Activated T-cell treated with anti-CD3 and anti-CD28 coated beads for 24 hours (primary cell): Measurements from ENCODE around the gene DBF4B.
"Not testable (repeated sequence)": the region's sequence is repeated elsewhere in the genome, so short reads cannot be mapped to it uniquely, and the experiment has no call there.

Experiments
- DNase-seq: peaks from one replicate; pipeline ENCODE4 v3.0.0-alpha.2; 2020; ENCODE audit warnings: low read depth

The DBF4B gene

DNA sequence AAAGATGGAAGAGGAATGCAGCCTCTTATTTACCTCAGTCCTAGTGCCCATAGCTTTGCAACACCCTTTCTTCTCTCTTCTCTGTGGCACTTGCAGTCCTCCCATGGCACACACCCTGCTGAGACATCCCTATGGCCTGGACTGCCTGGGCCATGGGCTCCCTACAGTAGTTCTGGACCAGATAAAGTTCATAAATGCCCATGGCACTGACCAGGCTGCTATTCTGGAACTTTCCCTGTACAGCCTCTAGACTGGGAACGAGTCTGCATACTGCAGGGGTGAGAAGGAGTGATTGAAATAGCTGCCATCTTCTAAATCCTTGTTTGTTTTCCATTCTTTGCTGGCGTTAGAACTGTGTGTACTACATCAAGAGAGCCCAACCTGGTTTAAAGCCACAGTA is 25.8 kb downstream of the DBF4B start:
- DNase-seq = no peak

DNA sequence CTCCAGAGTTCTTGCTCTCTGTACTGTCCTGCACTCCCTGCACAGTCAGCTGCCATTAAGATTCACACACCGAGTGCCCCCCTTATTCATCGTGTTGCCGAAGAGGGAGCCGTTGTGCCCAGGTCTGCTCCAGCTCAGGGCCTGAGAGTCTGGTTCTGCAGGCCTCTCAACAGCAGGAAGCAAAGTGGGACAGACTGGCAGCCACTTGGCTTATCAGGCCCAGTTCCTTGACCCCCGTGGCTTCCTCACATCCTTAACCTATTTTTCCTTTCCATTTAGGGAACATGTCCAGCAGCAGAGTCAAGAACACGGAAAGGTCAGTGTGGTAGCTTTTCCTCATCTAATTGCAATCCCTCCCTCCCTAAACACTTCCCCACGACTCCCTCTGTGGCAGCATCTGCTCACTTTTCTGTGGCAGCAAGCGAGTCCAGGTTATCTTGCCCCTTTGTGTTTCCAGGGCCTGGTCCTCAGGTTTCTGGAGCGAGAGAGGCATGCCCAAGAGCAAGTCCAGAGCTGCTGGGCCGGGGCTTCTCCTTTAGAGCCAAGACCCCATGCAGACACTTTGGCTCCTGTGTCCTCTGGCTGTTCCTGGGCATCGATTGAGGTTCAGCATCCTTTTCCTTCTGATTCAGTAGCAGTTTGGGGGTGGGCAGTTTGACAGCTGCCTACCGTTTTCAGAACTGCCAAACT is 28.2 kb downstream of the DBF4B start:
- DNase-seq = no peak

DNA sequence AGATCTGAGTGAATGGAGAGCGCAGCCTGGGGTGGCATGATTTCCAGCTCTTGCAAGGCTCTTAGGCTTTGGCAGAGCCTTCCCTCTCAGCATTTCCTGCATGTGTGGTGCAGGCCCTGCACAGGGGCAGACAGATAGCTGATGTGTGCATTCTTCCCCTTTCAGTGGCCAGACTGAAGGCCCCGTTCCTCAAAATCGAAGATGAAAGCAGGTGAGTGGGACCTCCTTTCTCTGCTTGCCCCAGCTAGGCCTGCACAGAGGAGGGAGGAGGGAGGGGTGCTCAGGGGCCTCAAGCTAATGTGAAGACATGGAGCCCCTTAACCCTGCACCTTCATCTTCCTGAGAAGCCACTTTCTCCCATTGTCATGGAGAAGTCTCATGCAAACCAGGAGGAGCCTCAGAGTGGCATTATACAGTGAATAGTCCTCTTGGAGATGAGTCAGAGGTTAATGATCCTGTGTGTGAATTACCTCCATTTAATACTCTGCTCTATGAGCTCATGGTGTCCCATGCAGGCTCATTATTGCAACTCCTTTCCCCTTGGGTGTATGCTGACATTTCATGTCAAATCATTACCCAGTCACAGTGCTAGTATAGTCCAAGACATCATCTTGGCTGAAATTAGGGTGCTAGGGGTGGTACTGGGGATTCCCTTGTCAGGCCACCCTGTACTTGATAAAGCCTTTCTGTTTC is 29.9 kb downstream of the DBF4B start:
- DNase-seq = no peak

DNA sequence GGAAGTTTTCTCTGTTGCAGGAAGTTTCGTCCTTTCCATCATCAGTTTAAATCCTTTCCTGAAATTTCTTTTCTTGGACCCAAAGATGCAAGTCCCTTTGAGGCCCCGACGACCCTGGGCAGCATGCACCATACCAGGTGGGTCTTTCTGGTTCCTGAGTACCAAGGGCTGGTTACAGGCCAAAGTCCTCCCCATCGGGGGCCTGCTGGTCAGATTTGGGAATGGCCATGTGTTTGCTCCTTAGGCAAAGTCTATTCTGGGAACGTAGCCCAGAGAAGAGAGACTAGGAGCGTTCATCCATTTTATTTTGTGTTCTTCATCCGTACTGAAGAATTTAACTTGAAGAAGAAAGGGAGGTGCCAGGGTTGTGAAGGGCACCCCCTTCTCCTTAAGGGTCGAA is 32.9 kb downstream of the DBF4B start:
- DNase-seq = no peak

DNA sequence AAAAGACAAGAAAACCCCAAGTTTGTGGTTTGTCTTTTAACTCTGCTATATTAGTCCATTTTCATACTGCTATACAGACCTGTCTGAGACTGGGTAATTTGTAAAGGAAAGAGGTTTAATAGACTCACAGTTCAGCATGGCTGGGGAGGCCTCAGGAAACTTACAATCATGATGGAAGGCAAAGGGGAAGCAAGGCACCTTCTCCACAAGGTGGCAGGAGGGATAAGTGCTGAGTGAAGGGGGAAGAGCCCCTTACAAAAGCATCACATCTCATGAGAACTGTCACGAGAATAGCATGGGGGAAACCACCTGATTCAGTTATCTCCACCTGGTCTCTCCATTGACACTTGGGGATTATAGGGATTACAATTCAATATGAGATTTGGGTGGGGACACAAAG is 36.8 kb downstream of the DBF4B start:
- DNase-seq = no peak

DNA sequence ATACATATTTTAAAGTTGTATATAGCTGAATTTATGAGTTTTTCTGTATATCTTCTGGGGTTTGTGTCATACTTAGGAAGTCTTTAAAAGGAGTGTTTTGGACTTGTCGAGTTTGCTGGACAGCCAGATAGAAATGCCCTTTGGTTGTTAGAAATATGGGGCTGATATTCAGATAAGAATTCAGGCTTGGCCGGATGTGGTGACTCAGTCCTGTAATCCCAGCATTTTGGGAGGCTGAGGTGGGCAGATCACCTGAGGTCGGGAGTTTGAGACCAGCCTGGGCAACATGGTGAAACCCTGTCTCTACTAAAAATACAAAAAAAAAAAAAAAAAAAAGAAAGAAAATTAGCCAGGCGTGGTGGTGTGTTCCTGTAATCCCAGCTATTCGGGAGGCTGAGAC is 37.3 kb downstream of the DBF4B start:
- not testable (repeated sequence) for DNase-seq

DNA sequence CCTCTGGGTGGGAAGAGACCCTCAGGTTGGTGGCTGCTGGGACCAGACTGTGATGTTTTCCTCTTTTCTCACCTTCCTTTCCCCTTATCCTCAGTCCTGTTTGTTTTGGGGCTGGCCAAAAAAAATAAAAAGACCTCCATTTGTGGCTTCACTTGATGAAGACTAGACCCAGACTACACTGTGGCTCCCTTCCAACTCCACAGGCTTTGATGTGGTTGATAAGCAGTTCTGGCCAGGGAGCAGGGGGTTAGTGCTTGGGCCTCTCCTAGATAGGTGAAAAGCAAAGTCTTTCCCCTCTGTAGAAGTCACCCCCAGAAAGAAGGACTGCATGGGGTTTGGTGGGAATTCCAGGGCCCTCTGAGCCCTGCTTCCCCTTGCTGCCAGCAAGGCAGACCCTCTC is 39.1 kb downstream of the DBF4B start:
- DNase-seq = no peak

DNA sequence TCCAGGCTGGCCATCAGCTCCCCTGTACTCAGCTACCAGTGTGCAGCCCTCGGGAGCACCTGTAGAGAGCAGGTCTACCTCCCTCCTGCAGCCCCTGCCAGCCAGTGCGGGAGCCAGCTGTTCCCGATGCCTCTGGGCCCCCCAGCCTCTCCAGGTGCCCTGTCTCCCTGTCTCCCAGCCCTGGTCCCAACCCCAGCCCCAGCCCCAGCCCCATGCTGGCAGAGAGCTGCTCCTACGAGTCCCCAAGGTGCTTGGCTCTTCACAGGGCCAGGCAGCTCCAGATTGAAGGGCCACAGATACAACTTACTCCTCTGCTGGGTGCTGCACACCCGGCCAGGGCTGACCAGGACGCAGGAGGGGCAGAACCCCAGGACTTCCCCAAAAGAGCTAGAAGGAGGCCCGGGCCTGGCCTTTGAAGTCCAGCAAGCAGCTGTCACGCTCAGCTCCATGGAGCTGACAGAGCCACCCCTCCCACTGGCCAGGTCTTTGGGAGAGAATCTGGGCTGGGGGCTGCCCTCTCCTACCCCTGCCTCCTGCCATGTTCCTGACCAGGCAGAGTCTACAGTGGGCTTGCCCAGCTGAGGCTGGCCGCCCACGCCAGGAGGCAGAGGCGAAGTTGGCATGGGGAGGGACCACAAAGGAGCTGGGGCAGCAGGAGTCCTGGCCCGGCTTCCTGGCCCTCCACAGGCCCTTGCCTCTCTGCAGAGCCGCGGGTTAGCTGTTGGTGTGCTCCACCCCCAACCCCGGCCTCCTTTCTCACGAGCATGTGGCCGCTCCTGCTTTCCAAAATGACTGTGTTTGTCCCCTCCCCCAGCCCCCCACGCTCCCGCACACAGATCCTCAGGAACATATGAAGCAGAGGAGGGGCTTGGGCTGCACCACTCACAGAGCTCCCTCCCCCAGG is 40.9 kb downstream of the DBF4B start:
- DNase-seq = no peak

DNA sequence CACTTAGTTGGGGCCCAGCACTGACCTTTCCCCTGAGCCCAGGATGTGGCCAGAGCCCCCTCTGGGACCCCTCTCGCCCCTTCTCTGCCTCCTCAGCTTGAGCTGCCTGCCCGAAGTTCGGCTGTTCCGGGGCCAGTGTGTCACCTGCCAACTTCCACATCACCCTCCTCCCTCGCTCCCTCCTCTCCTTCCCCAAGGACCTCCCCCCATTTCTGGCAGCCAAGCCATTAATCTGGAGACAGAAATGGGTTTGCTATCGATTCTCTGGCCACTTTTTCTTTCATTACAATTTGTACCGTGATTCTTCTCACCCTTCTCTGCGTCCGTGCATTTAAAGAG is 41.5 kb downstream of the DBF4B start:
- no peak for DNase-seq

DNA sequence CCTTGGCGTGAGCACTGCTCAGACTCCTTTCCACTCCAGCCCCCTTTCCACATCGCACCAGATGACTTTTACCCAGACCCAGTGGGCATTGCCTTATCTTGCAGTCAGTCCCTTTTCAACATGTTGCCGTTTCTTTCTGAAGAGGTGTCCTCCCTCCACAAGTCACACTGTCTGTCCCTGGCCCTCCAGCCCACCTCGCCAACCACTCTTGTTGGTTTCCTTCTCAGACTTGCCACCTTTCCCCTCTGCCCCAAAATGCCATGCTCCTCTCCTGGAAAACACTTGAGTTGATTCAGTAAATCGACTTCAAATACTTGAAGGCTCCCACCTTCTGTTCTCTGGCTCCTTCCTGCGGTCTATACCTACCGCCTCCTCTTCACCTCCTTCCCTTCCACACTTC is 42.9 kb downstream of the DBF4B start:
- DNase-seq = no peak

DNA sequence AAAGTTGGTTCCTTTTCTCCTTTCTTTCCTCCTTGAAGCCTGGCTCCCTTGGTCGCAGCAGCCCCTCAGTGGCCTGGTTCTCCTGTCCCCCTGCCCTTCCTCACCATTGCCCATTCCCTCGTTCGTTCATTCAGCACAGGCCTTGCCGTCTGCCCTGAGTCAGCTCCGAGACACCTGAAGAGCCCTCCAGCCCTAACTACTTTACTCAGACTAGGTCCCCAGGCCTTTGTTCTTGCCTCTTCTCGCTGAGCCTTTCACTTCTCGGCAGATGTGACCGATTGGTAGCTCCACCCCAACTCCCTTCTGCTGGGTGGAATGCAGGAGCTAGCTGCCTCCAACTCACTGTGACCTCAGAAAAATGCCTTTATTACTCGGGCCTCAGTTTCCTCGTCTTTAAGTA is 43.3 kb downstream of the DBF4B start:
- no peak for DNase-seq

DNA sequence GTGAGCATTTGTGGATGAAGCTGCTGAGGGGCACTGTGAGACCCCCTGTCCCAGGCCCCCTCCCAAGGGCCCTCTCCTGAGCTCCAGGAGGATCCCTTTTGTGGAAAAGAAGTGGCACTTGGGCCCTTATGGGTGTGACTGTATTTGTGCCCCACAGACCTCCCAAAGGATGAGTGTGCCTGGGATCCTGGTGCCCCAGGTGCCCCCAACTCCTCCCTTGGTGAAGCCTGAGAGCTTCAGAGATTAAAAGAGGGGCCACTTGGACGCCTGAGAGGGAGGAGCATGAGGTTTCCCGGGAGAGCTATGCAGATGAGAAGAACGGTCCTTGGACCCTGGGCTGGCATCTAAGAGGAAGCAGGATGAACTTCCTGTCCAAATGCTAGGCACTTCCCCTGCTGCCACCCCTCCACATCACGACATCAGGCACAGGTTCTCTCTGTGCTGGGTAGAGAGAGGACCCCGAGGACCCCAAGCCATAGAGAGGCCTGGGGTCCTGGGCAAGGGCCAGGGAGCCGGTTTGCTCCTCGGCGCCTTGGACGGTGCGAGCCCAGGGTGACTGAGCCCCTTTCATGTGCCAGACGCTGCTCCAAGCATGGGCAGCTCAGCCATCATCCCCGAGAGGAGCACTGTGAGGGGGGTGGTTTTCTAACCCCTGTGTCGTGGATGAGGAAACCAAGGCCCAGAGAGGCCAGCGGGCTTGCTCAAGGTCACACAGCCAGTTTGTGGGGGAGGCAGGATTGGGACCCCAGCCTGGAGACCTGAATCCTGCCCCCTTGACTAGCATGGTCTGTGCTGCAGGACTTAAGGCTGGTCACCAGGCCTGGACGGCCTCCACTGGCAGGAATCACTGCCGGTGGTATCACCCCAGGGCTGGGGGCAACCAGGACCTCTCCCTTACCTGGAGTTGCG is 44.7 kb downstream of the DBF4B start:
- DNase-seq = no peak

DNA sequence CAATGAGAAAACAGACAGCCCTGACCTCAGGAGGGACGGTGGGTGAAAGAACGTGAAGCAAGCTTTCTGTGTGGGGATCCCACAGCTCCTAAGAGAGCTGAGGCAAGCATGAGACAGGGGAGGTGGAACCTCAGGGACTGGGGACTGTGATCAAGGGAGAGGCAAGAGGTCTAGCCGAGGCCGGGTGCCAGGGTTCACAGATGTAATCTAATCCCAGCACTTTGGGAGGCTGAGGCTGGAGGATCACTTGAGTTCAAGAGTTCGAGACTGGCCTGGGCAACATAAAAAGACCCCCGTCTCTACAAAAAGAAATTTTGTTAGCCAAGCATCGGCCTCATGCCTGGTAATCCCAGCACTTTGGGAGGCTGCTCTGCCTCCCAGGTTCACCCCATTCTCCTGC is 45.8 kb downstream of the DBF4B start:
- no peak for DNase-seq

DNA sequence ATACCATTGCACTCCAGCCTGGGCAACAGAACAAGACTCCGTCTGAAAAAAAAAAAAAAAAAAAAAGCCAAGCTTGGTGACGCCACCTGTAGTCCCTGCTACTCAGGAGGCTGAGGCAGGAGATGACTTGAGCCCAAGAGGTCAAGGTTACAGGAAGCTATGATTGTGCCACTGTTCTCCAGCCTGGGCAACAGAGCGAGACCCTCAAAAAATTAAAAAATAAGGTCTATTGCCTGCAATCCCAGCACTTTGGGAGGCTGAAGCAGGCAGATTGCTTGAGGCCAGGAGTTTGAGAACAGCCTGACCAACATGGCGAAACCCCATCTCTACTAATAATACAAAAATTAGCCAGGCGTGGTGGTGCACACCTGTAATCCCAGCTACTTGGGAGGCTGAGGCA is 46.7 kb downstream of the DBF4B start:
- not testable (repeated sequence) for DNase-seq

DNA sequence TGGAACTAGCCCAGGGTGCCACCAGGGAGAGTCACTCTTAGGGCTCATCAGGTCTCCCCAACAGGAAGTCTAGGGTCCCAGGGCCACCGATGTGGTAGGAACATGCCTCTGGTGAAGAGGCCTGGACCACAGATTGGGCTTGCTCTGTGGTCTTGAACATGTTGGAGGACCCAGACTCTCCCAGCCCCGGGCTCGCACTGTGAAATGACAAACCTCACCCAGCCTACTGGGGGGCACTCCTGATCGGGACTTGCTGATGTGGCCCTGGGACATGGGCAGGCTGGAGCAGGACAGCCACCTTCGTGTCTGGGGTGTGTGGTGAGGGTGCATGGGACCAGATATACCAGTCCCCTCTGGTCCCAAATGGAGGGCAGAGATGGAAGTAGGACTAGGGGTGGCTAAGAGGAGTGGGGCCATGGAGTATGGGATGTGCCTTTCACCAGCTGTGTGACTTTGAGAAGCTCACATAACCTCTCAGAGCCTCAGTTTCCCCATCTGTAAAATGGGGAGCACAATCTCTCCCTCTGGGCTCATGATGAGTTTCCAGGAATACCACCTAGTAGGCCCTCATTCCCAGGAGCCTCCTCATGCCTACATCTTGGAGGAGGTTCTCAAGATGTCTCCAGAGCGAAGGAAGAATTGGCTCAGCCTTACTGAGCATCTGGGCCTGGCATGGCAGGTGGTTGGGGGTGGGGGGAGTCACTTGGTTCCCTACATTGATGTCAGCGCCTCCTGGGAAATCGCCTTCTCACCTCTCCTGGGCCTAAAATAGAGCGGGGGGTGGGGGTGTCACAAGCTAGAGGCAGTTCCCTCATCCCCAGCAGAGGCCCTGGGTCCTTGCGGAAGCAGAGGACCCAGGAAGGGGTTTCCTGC is 48.8 kb downstream of the DBF4B start:
- DNase-seq = no peak

DNA sequence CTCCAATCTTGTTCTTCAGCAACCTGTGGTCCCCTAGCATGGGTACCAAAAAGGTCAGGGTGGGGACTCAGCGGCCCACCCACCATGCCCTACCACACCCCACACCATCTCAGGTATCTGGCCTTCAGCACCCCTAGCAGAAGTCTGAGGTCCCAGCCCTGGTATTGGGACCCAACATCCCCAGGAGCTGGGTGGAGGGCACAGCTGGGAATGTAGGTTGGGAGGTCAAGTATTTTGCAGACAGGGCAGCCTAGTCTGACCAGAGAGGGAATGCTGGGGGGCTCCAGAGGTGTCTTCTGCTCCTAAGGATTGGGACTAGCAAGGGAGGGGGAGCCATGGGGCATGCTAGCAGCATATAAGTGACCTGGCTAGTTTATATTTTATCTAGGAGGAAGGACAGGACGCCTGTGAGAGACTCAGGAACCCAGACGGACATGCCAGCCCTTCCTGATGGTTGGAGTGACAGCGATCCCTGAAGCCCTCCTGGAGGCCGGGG is 49.5 kb downstream of the DBF4B start:
- DNase-seq = no peak

DNA sequence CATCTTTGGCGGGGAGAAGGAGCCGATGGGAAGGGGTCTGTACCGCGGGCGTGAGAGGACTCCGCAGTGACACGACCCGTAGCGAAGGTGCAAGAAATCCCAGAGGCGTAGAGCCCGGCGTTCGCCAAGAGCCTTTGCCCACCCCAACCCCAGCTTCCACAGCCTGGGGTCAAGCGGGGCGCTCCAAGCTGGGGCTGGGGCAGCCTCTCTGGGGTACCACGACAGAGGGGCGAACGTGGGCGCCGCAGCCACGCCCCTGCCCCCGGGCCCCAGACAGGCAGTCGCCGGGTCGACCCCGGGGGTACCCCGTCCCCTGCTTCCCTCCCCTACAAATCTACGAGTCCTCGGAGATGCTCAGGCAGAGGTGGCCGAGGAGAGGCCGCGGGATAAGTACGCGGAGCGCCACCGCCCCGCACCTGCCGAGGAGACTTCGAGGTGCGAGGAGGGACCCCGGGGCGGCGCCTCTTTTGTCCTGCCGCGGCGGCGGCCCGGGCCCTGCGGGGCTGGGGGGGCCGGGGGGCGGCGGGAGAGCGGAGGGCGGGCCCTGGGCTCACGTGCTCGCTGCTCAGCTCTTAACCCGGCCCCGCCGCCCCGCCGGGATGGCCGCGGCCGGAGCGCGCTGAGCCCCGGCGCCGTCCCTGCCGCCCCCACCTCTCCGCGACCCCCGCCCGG is 50.1 kb downstream of the DBF4B start, which contains the start of gene ADAM11:
TSS of gene ADAM11 (plus strand) at position 575 of the 672 bp plus-strand sequence. CDS start 212 bp downstream, outside the sequence.
- DNase-seq = no peak

DNA sequence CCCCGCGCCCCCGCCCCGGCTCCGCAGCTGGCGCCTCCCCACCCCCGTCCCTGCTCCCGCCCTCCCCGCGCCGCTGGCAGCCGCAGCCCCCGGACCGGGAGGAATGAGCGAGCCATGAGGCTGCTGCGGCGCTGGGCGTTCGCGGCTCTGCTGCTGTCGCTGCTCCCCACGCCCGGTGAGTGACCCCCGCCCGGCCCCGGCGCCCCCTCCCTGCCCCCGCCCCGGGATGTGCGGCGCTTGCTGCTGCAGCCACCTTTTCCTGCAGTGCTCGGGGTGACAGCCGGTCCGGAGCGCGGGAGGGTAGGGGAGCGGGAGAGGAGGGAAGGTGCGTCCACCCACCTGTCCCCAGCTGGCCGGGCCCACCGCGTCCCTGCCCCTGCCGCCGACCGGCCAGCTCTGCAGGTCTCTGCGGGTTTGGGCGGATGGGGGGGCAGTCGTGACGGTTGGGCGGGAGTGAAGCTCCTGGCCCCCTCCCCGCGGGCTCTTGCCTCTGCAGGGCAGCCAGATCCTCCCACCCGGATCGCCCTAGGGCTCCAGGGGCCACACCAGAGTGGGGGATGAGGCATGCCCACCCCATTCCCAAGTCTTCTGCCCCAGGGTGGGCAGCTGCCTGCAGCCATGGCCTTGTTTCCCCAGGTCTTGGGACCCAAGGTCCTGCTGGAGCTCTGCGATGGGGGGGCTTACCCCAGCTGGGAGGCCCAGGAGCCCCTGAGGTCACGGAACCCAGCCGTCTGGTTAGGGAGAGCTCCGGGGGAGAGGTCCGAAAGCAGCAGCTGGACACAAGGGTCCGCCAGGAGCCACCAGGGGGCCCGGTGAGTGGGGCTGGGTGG is 50.8 kb downstream of the DBF4B start:
- DNase-seq = no peak

DNA sequence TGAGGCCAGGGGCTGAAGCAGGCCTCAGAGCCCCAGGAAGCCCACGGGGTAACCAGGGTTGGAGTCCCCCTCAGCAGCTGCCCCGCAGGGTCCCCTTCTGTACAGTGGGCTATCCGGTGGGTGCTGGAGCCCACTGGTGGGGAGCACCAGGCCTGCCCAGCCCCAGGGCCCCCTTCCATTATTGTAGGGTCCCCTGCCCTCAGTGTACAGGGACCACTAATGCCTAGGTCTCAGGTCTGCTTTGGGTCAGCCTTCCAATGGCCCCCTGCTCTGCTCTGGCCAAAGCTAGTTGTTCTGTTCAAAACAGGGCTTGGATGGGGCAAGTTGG is 51.4 kb downstream of the DBF4B start:
- no peak for DNase-seq
